ENCODE measurements around the gene ZNG1A.
"Not testable (repeated sequence)": the region's sequence is repeated elsewhere in the genome, so short reads cannot be mapped to it uniquely, and the experiment has no call there.

Gene ZNG1A

DNA sequence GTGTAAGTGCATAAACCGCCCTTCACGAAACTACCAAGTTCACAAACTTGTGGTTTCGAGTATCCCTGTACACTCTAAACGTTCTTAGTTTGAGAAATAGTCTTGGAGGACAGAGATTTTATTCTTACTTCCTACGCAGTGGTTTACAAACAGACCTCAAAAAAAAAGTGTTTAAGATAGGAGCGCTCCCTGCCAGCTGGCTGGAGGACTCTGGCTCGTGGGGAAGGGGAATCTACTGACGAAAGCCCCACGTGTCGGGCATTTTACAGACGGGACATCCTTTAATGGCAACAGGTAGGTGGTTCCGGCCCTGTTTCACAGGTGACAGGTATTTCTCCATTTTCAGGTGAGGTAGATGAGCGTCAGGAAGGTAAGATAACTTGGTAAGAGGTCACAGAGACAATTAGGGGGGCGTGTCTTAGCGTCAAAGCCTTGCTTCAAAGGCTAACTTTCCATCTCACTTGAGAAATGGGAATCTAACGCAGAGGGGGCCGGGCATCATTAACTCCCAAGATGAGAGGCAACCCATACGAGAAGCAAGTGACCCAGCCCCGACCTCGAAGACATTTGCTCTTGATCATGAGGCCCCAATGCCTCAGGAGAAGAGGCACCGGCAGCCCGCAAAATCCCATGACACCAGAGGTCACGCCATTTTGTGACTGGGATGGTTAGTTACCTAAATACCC is 573 bp downstream of the ZNG1A start:
- DNase-seq (ENCODE audit: low read depth in 2 of 3, low spot score in 2 of 3), result not testable (repeated sequence)

DNA sequence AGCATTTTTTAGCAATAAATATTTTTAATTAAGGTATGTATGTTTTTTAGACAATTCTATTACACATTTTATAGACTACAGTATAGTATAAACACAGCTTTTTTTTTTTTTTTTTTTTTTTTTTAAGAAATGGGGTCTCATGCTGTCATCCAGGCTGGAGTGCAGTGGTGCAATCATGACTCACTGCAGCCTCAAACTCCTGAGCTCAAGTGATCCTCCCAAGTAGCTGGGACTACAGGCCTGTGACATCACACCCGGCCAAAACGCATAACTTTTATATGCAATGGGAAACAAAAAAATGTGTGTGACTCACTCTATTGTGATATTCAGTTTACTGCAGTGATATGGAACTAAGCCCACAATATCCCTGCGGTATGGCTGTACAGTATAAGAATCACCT is 9.1 kb downstream of the ZNG1A start:
- DNase-seq (ENCODE audit: low read depth in 2 of 3, low spot score in 2 of 3), result not testable (repeated sequence)

DNA sequence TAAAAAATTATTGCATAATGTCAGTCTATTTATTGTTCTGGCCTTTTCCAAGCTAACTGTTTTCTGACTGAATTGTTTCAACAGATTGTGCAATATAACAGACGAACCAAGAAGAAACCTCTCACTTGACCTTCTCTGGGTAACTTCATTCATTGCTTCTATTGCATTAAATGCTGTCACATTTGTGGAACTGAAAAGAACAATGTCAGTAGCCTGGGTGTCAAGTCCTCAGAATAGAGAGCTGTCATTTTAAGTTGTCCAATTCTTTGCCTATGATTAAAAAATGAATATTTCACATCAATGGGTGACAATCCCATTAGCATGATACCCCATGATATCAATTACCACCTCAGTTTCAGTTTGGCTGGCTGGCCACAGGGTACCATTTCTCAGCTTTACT is 19.0 kb downstream of the ZNG1A start:
- not testable (repeated sequence) for DNase-seq (ENCODE audit: low read depth in 2 of 3, low spot score in 2 of 3)

DNA sequence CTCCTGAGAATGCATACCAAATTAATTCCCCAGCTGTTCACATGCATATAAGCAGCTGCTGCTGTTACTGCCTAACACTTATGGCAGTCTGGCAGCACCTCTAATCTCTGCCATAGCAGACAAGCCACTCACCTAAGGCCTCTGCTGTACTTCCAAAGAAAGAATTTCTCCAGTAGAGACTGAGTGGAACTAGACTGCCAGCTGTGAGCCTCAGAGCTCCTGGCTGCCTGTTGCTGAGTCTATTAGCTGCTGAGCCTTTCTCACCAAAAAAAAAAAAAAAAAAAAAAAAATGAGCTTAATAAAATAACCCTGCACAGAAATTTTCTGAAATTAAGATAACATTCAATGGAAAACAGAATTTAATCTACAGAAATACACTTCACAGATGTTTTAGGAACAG is 27.7 kb downstream of the ZNG1A start:
- DNase-seq (ENCODE audit: low read depth in 2 of 3, low spot score in 2 of 3), result not testable (repeated sequence)

DNA sequence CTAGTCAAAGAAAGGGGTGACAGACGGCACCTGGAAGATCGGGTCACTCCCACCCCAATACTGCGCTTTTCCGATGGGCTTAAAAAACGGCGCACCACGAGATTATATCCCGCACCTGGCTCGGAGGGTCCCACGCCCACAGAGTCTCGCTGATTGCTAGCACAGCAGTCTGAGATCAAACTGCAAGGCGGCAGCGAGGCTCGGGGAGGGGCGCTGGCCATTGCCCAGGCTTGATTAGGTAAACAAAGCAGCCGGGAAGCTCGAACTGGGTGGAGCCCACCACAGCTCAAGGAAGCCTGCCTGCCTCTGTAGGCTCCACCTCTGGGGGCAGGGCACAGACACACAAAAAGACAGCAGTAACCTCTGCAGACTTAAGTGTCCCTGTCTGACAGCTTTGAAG is 39.0 kb downstream of the ZNG1A start:
- not testable (repeated sequence) for DNase-seq (ENCODE audit: low read depth in 2 of 3, low spot score in 2 of 3)

DNA sequence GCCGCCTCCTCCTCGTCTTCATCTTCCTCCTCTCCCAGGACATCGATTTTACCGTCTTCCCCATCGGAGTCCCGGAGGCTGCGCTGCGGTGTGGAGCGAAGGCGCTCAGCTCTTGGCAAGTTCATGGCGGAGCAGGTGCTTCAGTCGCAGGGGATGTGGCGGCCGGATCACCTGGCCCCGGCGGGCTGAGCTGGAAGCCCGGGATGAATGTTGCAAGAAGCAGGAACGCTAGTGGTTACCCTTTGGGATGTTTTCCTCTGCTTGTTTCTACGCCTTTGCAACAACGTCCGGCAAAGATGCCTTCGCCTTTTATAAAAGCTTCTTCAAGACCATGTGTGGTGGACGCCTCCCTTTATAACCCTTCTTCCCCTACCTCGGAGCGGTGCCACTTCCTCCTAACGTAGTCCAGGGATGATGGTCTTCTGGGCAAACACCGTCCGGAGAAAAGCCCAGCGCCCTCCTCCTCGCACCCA is 60.8 kb downstream of the ZNG1A start, which contains the start of gene FOXD4:
Gene FOXD4 (minus strand): TSS at position 423 of the 473 bp plus-strand sequence. CDS start 298 bp downstream, at position 125.
- DNase-seq (ENCODE audit: low read depth in 2 of 3, low spot score in 2 of 3), result not testable (repeated sequence)

DNA sequence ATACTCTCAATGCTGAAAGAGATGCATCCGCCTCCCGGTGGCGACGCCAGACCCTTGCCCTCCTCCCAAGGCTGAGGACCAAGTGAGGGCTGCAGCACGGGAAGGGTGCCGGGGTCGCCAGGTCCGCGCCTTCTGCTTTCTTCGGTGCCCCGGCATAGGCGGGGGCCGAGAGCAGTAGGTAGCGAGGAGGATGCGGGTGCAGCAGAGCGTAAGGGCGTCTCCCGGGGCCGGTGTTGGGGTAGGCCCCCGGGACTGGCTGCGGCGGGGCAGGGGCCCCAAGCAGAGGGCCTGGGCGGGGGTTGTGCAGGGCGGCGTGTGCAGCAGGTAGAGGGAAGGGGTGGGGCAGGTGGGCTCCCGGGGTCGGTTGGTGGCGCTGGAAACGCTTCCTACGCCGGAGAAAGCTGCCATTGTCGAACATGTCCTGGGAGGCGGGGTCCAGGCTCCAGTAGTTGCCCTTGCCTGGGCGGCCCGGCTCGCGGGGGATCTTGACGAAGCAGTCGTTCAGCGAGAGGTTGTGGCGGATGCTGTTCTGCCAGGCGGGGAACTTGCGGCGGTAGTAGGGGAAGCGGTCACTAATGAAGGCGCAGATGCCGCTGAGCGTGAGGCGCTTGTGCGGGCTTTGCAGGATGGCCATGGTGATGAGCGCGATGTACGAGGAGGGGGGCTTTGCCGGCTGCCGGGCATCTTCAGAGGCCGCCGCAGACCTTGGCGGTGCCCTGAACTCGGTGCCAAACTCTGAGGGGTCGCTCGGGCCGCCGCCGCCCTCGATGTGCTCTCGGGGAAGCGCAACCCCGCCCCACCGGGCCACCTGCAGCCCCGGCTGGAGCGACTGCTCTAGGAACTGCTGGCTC is 61.5 kb downstream of the ZNG1A start:
- DNase-seq (ENCODE audit: low read depth in 2 of 3, low spot score in 2 of 3), result not testable (repeated sequence)

DNA sequence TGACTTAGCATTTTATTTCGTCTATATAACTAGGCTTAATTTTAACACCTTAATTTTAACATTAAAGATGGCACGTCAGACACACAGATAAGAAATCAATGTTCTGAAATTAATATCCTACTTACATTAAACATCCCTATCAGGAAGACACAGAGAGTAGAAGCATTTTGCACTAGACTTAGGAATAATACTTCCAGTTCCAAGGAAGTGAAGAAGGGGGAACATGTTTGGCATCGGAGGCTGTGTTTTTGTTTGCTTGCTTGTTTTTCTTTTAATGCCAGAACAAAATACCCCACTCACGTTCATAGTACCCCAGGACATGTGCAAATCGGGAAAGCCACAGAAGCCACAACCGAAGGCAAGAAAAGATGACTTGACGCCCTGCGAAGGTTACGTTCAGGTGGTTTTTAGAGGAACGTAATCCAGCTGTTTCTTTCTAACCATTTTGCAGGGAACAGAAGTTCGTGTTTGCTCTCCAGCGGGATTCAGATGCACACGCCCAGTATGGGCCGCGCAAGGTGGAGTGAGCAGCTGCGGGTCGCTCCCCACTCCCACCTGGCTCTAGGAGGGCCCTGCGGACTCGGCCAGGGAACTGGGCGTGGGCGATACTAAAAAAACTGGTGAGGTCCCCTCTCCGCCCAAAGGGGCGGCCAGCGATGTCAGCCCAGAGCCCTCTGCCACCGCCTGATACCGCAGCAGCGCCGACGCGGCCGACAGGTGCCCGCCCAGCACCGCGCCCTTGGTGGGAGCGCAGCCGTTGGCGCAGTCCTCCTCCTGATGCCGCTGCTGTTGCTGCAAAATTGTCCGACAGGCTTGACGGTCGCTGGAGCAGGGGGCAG is 62.4 kb downstream of the ZNG1A start:
- DNase-seq (ENCODE audit: low read depth in 2 of 3, low spot score in 2 of 3), result not testable (repeated sequence)

DNA sequence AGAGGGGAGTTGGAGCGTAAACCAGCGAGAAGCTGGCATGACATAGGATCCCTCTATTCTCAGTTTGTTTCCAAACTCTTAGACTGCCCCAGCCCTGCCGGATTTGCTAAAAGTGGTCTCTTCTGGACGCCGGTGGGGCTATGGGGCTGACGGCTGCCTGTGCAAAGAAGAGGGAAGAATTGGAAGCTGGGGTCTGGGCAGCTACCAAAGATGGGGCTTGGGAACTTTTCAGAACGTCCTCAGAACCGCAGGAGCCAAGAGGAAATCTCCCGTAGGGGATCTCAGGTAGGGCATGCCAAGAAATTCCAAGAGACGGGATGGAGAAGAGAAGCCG is 63.8 kb downstream of the ZNG1A start:
- not testable (repeated sequence) for DNase-seq (ENCODE audit: low read depth in 2 of 3, low spot score in 2 of 3)

DNA sequence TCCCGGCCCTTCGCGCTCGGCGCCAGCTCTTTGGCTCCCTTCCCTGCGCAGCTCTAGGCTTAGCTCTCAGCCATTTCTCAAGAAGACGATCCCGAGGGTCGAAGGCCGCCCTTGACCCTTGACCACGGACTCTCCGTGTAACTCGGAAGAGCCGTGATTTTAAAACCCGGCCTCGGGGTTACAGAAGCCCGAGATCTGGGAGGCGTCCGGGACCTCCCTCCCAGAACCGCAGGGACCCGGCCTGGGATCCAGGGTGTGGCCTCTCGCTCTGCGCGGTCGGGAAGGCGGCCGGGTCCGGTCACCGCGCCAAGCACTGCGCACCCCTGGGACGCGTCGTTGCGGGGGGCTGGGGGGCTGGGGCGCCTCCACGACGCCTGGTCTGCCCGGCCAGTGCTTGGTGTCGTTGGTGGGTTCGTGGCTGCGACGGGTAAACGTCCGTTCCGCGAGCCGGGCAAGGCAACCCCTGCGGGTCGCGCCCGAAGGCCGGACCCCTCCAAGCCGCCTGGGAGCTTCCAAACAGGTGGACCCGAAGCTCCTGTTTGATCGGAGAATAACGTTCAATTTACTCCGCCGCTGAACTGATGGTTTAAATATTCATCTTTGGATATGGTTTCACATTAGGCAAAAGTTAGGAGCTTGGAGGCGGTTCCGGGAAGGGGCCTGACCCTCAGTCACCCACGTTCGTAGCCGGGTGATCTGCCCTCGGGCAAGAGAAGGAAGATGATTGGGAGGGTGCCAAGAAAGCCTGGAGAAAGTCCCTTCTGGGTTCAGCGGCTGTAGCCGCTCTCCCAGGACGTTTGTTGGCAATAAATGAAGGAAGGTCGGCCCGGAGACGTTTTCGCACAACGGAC is 64.4 kb downstream of the ZNG1A start:
- not testable (repeated sequence) for DNase-seq (ENCODE audit: low read depth in 2 of 3, low spot score in 2 of 3)

DNA sequence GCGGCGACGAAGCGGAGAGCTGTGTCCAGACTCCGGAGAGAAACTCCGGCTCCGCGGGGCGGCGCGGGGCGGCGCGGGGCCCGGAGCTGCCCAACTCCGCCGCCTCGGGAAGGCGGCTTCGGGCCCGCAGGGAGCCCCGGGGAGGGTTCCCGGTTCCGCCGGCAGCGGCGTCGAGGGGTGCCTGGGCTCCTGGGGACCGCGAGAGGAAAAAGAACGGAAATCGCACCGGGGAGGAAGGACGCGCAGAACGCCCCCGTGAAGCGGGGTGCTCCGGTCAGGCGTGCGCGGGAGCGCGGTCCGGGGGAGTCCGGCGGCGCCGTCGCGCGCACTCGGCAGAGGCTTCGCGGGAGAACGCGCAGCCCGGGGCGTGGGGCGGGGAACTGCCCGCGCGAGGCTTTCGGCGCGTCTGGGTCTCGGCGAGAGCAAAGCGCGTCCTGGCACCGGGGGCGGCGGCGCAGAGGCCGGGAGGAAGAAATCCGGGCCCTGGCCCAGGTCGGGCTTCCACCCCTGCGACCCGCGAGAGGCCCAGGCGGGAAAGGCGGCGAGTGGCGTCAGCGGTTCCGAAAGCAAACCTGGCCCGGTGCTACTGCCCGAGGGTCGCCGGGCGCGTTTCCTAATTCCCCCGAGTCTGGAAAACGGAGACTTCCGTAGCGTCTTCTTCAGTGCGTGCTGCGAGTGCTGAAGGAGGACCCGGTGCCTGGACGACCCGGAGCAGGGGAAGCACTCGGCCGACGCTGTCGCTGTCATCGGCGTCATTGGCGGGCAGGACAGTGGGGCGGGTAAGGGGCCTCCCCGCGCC is 65.2 kb downstream of the ZNG1A start:
- DNase-seq (ENCODE audit: low read depth in 2 of 3, low spot score in 2 of 3), result not testable (repeated sequence)

DNA sequence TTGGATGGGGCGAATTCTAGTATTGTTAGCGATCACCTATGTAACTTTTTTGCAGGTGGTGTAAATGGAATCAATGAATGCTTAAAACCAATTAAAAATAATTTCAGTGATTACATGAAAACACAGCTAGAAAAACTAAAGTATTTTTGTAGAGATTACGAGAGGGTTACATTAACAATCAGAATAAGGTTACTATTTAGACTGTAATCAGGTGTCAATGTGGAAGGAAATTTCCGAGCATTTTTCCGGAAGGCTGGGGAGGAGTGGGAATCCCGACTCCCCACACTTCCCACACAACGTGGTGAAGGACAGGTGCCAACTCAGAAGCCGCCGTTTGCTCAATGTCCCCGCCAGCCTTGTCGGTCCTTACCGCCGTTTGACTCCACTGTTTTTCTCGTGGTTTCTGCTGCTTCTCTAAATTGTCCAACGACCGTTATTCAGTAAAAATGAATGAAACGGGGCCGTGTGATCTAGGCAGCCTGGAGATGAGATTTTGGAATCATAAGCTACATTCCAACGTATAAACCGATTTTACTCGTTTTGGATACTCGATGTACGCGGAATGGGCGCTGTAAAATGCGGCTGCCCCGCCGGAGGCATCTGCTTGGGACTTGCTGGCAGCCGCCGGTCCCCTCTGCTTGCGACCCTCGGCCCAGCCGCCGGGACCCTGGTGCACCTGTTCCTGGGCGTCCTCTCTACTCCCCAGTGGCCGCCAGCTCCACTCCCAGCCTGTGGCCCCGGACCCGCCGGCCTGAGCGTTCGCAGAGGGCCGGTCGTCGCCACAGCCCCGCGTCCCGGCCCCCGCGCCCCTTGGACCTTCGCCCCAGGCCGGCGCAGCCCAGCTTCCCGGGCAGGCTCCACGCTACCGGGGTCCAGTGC is 66.0 kb downstream of the ZNG1A start:
- not testable (repeated sequence) for DNase-seq (ENCODE audit: low read depth in 2 of 3, low spot score in 2 of 3)

DNA sequence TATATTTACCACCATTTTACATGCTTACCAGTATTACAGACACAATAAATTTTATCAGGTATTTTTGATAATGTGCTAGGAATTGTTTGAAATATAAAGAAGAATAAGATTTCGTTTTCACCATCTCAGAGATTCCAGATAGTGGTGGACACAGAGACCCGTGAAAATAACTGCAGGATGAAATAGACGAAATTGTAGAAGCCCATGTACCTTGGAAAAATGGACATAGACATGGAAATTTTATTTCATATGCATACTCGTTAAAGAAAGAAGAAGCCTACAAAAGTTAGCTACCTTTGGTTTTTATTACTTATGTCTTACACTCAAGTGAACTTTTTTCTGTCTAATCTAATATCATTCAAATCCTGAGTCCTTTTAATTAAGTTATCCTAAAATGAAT is 68.2 kb downstream of the ZNG1A start:
- DNase-seq (ENCODE audit: low read depth in 2 of 3, low spot score in 2 of 3), result not testable (repeated sequence)

DNA sequence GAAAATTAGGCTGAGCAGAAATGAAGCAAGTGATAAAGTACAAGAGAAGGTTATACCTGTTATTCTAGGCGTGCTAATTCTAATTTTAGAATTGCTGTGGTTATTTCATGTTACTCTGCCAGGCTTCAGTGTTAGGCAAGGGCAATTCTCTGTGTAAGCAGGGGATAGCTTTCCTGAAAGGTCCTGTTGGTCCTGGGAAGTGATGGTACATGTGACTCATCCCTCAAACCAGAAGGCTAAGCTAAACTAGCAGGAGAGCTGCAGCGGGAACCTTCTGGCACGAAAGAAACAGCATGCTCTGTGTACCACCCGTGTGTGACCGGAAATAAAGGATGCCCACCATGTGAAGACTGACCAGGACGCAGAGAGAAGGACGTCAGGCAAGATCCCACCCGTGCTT is 69.3 kb downstream of the ZNG1A start:
- not testable (repeated sequence) for DNase-seq (ENCODE audit: low read depth in 2 of 3, low spot score in 2 of 3)

DNA sequence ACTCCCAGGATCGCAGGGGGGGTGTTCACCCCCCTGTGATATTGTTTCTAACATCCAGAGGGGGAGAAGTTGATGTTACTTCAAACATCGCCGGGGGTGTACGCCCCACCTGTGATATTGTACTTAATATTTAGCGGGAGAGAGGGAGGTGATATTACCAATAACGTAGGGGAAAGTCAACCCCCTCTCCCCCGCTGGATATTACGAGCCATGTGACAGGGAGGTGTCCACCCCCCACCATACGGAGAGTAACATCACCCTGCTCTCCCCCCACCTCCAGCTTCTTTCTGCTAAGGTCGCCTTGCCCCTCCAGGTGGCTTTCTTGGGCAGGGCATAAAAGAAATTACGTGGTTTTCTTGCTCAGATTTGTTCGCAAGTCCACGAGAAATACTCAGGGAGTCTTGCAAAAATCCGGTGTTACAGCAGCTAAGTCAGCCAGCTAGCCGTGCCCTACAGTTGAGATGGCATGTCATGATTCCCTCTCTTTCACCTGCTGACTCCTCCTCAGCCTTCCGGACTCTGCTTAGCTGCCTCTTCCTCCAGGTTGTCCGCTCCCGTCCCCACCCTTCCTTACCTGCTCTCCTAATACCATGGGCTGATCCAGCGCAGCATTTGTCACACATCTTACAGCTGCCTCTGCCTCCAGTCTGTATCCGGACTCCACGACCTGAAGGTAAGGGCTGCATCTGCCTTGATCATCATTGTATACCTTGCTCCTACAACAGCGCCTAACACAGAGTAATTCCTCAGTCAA is 69.9 kb downstream of the ZNG1A start:
- DNase-seq (ENCODE audit: low read depth in 2 of 3, low spot score in 2 of 3), result not testable (repeated sequence)

DNA sequence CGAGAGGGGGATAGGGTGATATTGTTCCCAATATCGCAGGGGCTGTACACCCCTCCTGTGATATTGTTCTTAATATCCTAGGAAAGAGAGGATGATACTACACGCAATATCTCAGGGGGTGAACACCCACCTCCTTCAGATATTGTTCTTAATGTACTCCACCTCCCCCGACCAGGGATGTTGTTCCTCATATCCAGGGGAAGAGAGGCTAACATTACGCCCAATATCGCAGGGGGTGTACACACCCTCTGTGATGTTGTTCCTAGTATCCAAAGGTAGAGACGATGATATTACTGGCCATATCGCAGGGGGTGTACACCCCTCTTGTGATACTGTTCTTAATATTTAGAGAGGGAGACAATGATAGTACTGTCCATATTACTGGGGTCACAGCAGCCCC is 72.9 kb downstream of the ZNG1A start:
- DNase-seq (ENCODE audit: low read depth in 2 of 3, low spot score in 2 of 3), result not testable (repeated sequence)

DNA sequence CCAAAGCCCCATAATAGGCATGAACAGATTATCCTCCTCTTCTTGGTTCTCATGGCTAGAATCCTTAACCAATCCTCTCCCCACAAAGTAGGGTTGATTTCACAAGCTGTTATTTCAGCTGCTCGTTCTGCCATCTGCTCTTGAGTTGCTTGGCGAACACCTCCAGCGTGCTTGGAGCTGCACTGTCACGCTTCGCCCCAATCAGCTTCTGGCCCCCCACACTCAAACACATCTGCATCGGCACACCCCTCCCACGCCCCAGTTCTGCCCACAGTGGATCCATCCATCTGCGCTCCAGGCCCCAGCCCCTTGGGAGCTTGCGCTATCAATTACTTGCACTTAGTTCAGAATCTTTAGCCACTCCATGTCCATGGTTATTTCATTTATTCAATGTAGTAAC is 78.4 kb downstream of the ZNG1A start:
- not testable (repeated sequence) for DNase-seq (ENCODE audit: low read depth in 2 of 3, low spot score in 2 of 3)

DNA sequence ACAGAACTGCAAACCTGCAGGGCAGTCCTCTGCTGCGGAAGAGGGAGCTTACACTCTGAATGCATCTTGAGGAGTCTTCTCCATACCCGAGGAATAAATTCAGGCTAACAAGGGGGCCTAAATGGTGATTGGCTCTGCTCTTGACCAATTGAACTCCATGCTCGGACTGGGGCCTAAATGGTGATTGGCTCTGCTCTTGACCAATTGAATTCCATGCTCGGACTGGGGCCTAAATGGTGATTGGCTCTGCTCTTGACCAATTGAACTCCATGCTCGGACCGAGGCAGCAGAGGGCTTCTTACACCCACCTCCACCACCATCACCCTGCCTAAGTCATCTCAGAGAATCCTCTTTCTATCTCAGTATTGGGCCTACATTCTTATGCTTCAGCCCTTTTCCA is 79.0 kb downstream of the ZNG1A start:
- DNase-seq (ENCODE audit: low read depth in 2 of 3, low spot score in 2 of 3), result not testable (repeated sequence)
